ENCODE results near the gene KRT14.

KRT14 gene

DNA sequence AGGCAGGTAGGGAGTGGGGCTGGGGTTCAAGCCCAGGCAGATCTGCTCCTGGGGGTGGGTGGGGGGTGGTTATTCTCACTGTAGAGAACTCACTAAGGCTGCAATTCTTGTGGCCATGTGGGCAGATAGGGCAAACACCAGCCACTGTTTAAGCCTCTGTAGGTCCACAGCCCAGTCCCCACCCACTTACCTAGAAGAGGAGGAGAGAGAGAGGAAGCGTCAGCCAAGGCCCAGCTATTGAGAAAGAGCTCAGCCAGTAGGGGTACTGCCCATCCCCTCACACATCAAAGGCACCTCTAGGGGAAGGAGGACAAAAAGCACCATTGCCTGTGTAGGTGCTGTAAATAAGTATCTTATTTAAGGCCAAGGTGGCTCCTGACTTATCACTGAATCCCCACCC is 13.0 kb upstream of the KRT14 start:
- no peak for DNase-seq (ENCODE audit: low read depth)

DNA sequence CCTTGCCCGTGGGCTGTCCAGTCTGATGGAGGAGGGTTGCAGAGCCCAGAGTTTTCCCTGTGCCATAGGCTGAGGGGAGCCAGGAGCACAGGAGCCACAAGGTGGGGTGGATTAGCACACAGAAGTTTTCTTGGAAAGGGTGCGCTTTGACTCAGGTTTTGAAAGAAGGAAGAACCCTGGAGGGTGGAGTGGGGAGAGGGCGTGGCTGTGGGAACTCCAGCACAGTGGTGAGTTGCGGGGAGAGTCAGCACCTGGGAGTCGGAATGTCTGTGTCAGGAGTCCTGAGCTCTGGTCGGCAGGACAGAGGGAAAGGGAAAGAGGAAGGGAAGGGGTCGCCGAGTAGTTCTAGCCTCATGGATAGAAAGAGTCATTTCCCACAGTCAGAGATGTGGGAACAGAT is 8.9 kb upstream of the KRT14 start:
- no peak overlapping the region for H3K4me3 ChIP-seq (ENCODE audit: low read length)
- DNase-seq (ENCODE audit: low read depth), result no peak
- TF ChIP-seq, protein P1, sequence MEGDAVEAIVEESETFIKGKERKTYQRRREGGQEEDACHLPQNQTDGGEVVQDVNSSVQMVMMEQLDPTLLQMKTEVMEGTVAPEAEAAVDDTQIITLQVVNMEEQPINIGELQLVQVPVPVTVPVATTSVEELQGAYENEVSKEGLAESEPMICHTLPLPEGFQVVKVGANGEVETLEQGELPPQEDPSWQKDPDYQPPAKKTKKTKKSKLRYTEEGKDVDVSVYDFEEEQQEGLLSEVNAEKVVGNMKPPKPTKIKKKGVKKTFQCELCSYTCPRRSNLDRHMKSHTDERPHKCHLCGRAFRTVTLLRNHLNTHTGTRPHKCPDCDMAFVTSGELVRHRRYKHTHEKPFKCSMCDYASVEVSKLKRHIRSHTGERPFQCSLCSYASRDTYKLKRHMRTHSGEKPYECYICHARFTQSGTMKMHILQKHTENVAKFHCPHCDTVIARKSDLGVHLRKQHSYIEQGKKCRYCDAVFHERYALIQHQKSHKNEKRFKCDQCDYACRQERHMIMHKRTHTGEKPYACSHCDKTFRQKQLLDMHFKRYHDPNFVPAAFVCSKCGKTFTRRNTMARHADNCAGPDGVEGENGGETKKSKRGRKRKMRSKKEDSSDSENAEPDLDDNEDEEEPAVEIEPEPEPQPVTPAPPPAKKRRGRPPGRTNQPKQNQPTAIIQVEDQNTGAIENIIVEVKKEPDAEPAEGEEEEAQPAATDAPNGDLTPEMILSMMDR (conservative IDR thresholded peaks at IDR 0.05; ENCODE audit: low read length), result no peak

More for the DNA sequence above, 13.0 kb upstream of the KRT14 start:
- no peak overlapping the region for H3K4me3 ChIP-seq (ENCODE audit: low read length)
- TF ChIP-seq, protein P1 (conservative IDR thresholded peaks at IDR 0.05; ENCODE audit: low read length), result no peak

DNA sequence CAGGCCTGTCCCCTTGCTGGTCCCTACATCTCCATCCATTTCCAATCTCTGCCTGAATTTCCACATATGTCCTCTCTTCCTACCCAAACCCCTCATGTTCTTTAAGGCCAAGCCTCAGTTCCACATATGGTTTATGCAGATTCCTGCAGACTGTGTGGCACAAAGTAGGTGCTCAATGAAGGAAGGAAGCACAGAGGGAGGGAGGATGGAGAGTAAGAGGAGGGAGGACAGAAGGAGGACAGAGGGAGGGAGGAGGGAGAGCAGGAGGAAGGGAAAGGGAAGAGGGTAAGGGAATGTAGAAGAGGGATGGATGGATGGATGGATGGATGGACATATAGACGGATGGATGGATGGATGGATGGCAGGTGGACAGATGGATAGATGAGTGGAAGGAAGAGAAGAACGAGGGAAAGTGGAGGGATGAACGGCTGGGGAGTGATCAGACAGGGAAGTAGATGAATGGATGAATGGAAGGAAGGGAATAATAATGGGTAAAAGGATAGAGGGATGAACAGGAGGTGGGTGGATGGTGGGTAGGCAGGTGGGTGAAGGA is 7.7 kb upstream of the KRT14 start:
- TF ChIP-seq, protein P1 (conservative IDR thresholded peaks at IDR 0.05; ENCODE audit: low read length), result no peak
- no peak for DNase-seq (ENCODE audit: low read depth)

DNA sequence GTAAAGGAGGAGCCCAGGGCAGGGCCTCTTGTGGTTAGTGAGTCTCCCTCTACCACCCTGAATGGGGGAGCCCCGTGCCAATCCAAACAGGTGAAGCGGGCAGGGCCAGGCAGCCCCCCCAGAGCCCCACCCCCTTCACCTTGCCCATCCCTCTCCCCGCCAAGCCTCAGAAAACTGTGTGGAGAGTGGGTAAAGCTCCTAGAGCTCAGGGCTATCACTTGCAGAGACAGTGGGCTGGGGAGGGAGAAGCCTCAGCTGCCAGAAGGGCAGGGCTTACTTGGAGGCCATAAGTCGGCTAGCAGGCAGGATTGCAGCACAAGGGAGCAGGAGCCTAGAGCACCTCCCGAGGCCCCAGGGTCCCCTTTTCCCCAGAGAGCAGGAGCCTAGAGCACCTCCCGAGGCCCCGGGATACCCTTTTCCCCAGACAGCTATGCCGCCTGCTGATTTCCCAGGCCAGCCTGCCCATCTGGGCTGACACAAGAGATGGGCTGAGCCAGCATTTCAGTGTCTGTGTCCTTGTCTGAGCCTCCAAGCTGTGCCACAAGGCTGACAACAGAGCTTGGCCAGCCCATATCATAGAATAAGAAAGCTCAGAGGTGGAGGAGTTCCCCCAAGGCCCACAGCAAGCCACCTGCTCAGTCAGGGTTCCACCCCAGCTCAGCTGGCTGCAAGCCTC is 6.7 kb upstream of the KRT14 start:
- TF ChIP-seq, protein P1 (conservative IDR thresholded peaks at IDR 0.05; ENCODE audit: low read length), result no peak
- no peak for DNase-seq (ENCODE audit: low read depth)
- no peak overlapping the region for H3K4me3 ChIP-seq (ENCODE audit: low read length)

More for the DNA sequence above, 7.7 kb upstream of the KRT14 start:
- no peak overlapping the region for H3K4me3 ChIP-seq (ENCODE audit: low read length)

DNA sequence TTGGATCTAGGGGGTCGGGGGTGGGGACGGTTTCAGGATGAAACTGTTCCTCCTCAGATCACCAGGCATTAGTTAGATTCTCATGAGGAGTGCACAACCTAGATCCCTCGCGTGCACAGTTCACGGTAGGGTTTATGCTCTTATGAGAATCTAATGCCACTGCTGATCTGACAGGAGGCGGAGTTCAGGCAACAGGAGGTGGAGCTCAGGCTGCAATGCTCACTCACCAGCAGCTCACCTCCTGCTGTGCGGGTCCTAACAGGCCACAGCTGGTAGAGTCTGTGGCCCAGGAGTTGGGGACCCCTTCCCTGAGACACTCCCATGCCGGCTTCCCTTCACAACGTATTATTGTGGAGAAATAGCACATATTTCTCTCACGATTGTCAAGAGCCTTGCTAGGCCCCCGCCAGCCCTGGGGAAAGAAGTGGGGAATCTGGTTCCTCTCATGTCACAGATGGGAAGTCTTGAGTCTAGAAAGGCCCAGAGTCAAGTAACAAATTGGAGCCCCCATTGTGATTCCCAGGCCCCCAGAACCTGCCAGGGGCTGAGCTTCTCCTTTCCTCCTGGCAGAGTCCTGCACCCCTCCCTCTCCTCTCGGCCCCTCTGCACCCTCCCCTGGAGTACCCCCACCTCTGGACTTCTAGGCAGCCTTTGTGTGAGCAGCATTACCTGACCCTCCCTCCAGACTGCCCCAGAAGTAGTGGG is 6.1 kb upstream of the KRT14 start:
- no peak overlapping the region for H3K4me3 ChIP-seq (ENCODE audit: low read length)
- TF ChIP-seq, protein P1 (conservative IDR thresholded peaks at IDR 0.05; ENCODE audit: low read length), result no peak
- no peak for DNase-seq (ENCODE audit: low read depth)

- TF ChIP-seq, protein P1 (conservative IDR thresholded peaks at IDR 0.05; ENCODE audit: low read length), result no peak
- no peak for DNase-seq (ENCODE audit: low read depth)
- no peak overlapping the region for H3K4me3 ChIP-seq (ENCODE audit: low read length)
Measured at GRCh38 chr17:41589301-41589700, 2.6 kb upstream of the KRT14 start.
